ENCODE measurements around the gene SLC1A2. TPM values are rescaled to one million over a fixed set of nuclear protein-coding genes. Genes with fewer than 3 reads are reported as not detected.

SLC1A2 gene
- total RNA-seq, 1 experiment from 2014 or later: 0.48 TPM

GRCh38 chr11:35348898-35349687 is 70.3 kb downstream of the SLC1A2 start:
- no peak for DNase-seq (ENCODE audit: low read depth)

GRCh38 chr11:35347921-35348331 is 71.4 kb downstream of the SLC1A2 start:
- DNase-seq (ENCODE audit: low read depth): peak; percentile 94

- no peak for DNase-seq (ENCODE audit: low read depth)
Measured at GRCh38 chr11:35347173-35347878, 72.0 kb downstream of the SLC1A2 start.

- no peak for DNase-seq (ENCODE audit: low read depth)
Measured at GRCh38 chr11:35346472-35347156, 72.7 kb downstream of the SLC1A2 start.

- DNase-seq (ENCODE audit: low read depth): no peak
Measured at GRCh38 chr11:35344681-35345574, 74.4 kb downstream of the SLC1A2 start.

- DNase-seq (ENCODE audit: low read depth): no peak
Measured at GRCh38 chr11:35343033-35343598, 76.2 kb downstream of the SLC1A2 start.

GRCh38 chr11:35340715-35341114 is 78.6 kb downstream of the SLC1A2 start:
- DNase-seq (ENCODE audit: low read depth): no peak

GRCh38 chr11:35340071-35340470 is 79.3 kb downstream of the SLC1A2 start:
- DNase-seq (ENCODE audit: low read depth): no peak

GRCh38 chr11:35338921-35339320 is 80.4 kb downstream of the SLC1A2 start:
- no peak for DNase-seq (ENCODE audit: low read depth)

GRCh38 chr11:35337914-35338305 is 81.4 kb downstream of the SLC1A2 start:
- no peak for DNase-seq (ENCODE audit: low read depth)

GRCh38 chr11:35337136-35337913 is 82.0 kb downstream of the SLC1A2 start:
- DNase-seq (ENCODE audit: low read depth): peak; percentile 98

GRCh38 chr11:35336726-35337125 is 82.6 kb downstream of the SLC1A2 start:
- DNase-seq (ENCODE audit: low read depth): no peak

- DNase-seq (ENCODE audit: low read depth): no peak
Measured at GRCh38 chr11:35335226-35335625, 84.1 kb downstream of the SLC1A2 start.

GRCh38 chr11:35334385-35335090 is 84.8 kb downstream of the SLC1A2 start:
- no peak for DNase-seq (ENCODE audit: low read depth)

- DNase-seq (ENCODE audit: low read depth): no peak
Measured at GRCh38 chr11:35332524-35332923, 86.8 kb downstream of the SLC1A2 start.

- DNase-seq (ENCODE audit: low read depth): no peak
Measured at GRCh38 chr11:35330931-35331330, 88.4 kb downstream of the SLC1A2 start.

- DNase-seq (ENCODE audit: low read depth): no peak
Measured at GRCh38 chr11:35330156-35330889, 89.0 kb downstream of the SLC1A2 start.

- no peak for DNase-seq (ENCODE audit: low read depth)
Measured at GRCh38 chr11:35327829-35328228, 91.5 kb downstream of the SLC1A2 start.

- DNase-seq (ENCODE audit: low read depth): no peak
Measured at GRCh38 chr11:35326266-35326879, 93.0 kb downstream of the SLC1A2 start.
